Suprapubic skin (tissue), 2 donors: ENCODE results near the gene HOXB4.

Experiments
- EP300 ChIP-seq: sonication (generic); formaldehyde crosslinking; IDR thresholded peaks from one replicate; pipeline ENCODE4 v1.6.1; 2017; ENCODE audit warnings: antibody characterized with exemption
- POLR2A ChIP-seq, 2 donors: fragments of 450-650 bp; IDR thresholded peaks; one replicate each; pipeline ENCODE4 v1.6.1; 2017; ENCODE audit warnings: antibody characterized with exemption in 2 of 2, mild to moderate bottlenecking in 2 of 2, moderate library complexity in 2 of 2

DNA sequence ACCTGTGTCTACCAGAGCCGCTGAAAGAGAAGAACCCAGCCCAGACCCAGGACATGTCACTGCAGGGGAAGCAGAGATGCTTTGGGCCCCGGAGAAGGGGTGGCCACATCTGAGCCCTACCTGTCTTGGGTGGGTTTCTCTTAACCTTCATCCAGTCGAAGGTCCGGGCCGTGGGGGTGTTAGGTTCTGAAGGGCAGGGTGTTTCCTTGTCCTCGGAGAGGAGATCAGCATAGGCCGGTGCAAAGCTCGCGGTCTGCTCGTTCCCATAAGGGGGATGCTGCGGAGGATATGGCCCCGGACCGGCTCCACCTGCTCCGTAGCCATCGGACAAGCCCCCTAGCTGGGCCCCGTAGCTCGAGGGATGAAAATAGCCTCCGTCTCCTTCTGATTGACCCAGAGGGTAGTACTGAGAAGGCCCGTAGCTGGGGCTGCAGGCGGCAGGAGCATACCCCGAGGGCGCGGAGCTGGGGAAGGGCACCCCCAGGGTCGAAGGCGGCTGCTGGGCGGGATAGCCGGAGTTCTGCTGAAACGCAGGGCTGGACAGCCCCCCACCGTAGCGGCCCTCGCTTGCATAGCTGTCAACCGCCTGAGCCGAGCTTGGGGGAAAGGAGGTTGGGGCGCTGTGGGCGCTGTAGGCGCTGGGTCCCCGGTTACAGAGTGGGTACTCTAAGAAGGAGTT, 47.8 kb downstream of the HOXB4 start:
- TF ChIP-seq EP300 (no peak), POLR2A (IDR thresholded peaks at IDR 0.05) (no peak)
